Body of pancreas (tissue), 4 donors: Measurements from ENCODE around the gene FKBP1B.

Source experiments
- POLR2A ChIP-seq, 3 donors: fragments of 450-650 bp; IDR thresholded peaks; one replicate each; pipeline ENCODE4 v1.6.1; 2016; ENCODE audit warnings: antibody characterized with exemption in 3 of 3, mild to moderate bottlenecking in 2 of 3
- TF ChIP-seq, protein P1 (sequence below), 7 experiments: fragments of 450-650 bp in 4 of 7; fragments of 200-600 bp in 3 of 7; sonication (generic) in 3 of 7; IDR thresholded peaks; one replicate each; pipeline ENCODE4 v1.5.1; 2016 to 2019; ENCODE audit warnings: antibody characterized with exemption in 7 of 7

DNA sequence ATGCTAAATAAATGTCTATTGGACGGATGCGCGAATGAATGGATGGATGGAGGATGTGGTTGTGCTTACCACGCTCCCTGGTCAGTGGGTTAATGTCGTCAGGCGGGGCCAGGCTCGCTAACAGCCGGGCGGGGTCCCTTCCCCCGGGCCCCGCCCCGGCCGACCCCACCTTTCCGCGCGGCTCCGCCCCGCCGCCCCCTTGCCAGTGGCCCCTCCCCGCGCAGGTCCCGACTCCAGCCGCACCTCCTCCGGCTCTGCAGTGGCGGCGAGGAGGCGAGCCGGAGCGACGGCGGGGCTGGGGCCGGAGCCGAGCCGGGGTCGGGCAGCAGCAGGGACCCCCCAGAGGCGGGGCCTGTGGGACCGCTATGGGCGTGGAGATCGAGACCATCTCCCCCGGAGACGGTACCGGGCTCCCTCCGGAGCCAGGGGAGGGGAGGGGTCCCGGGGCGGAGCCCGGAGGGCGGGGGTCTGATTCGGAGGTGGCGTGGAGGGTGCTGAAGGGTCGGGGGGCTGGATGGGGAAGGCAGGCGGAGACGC lies at the start of gene FKBP1B:
- TF ChIP-seq, protein P1, sequence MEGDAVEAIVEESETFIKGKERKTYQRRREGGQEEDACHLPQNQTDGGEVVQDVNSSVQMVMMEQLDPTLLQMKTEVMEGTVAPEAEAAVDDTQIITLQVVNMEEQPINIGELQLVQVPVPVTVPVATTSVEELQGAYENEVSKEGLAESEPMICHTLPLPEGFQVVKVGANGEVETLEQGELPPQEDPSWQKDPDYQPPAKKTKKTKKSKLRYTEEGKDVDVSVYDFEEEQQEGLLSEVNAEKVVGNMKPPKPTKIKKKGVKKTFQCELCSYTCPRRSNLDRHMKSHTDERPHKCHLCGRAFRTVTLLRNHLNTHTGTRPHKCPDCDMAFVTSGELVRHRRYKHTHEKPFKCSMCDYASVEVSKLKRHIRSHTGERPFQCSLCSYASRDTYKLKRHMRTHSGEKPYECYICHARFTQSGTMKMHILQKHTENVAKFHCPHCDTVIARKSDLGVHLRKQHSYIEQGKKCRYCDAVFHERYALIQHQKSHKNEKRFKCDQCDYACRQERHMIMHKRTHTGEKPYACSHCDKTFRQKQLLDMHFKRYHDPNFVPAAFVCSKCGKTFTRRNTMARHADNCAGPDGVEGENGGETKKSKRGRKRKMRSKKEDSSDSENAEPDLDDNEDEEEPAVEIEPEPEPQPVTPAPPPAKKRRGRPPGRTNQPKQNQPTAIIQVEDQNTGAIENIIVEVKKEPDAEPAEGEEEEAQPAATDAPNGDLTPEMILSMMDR (IDR thresholded peaks at IDR 0.05), result no peak
- peak; percentile 17 to 53 (median 23) for TF ChIP-seq POLR2A (IDR thresholded peaks at IDR 0.05)
